HepG2 (cell line): ENCODE measurements around the gene IL21R.

Experiments used
- CHD4 ChIP-seq: fragments of 200-600 bp; sonication (generic); IDR thresholded peaks from 2 replicates; pipeline ENCODE4 v1.7.0; 2017; ENCODE audit warnings: mild to moderate bottlenecking, low read length, borderline replicate concordance
- DRAP1 ChIP-seq: IDR thresholded peaks from 2 replicates; pipeline ENCODE4 v1.6.1; 2016; ENCODE audit warnings: missing genetic modification reagents, missing compliant biosample characterization
- FOXP1 ChIP-seq, 2 experiments: fragments of 450-650 bp in 1 of 2; IDR thresholded peaks; 2 replicates each; pipeline ENCODE4 v1.6.1; 2017 to 2018; ENCODE audit warnings: antibody characterized with exemption in 1 of 2
- ISL2 ChIP-seq: sonication (generic); formaldehyde crosslinking; IDR thresholded peaks from 2 replicates; pipeline ENCODE4 v1.5.0; 2020; ENCODE audit warnings: missing genetic modification reagents
- MTF1 ChIP-seq: sonication (generic); formaldehyde crosslinking; IDR thresholded peaks from 2 replicates; pipeline ENCODE4 v1.5.0; 2020; ENCODE audit warnings: missing genetic modification reagents
- PHF8 ChIP-seq: sonication (generic); formaldehyde crosslinking; IDR thresholded peaks from 2 replicates; pipeline ENCODE4 v1.5.0; 2020; ENCODE audit warnings: missing genetic modification reagents
- RBFOX2 ChIP-seq: fragments of 200-400 bp; formaldehyde crosslinking; IDR thresholded peaks from 2 replicates; pipeline ENCODE4 v1.6.1; 2017; ENCODE audit warnings: low read depth, mild to moderate bottlenecking, low read length
- SIN3A ChIP-seq: IDR thresholded peaks from 2 replicates; pipeline ENCODE4 v1.6.1; 2011; ENCODE audit warnings: low read depth, mild to moderate bottlenecking, control low read depth, low read length, borderline replicate concordance
- ZFP41 ChIP-seq: sonication (generic); formaldehyde crosslinking; IDR thresholded peaks from 2 replicates; pipeline ENCODE4 v1.4.0; 2020; ENCODE audit warnings: mild to moderate bottlenecking, missing genetic modification reagents, borderline replicate concordance
- ZFP62 ChIP-seq: sonication (generic); formaldehyde crosslinking; IDR thresholded peaks from 2 replicates; pipeline ENCODE4 v1.4.0; 2020; ENCODE audit warnings: missing genetic modification reagents
- ZNF570 ChIP-seq: sonication (generic); formaldehyde crosslinking; IDR thresholded peaks from 2 replicates; pipeline ENCODE4 v1.4.0; 2020; ENCODE audit warnings: mild to moderate bottlenecking, missing genetic modification reagents, borderline replicate concordance
- ZNF777 ChIP-seq: sonication (generic); formaldehyde crosslinking; IDR thresholded peaks from 2 replicates; pipeline ENCODE4 v1.4.0; 2020; ENCODE audit warnings: missing genetic modification reagents
- ZNF850 ChIP-seq: sonication (generic); formaldehyde crosslinking; conservative IDR thresholded peaks from 2 replicates; pipeline ENCODE4 v1.9.0; 2021; ENCODE audit warnings: mild to moderate bottlenecking, missing genetic modification reagents
- TF ChIP-seq, protein P1 (sequence below): sonication (generic); formaldehyde crosslinking; IDR thresholded peaks from 2 replicates; pipeline ENCODE4 v1.4.0; 2020; ENCODE audit warnings: missing genetic modification reagents

DNA sequence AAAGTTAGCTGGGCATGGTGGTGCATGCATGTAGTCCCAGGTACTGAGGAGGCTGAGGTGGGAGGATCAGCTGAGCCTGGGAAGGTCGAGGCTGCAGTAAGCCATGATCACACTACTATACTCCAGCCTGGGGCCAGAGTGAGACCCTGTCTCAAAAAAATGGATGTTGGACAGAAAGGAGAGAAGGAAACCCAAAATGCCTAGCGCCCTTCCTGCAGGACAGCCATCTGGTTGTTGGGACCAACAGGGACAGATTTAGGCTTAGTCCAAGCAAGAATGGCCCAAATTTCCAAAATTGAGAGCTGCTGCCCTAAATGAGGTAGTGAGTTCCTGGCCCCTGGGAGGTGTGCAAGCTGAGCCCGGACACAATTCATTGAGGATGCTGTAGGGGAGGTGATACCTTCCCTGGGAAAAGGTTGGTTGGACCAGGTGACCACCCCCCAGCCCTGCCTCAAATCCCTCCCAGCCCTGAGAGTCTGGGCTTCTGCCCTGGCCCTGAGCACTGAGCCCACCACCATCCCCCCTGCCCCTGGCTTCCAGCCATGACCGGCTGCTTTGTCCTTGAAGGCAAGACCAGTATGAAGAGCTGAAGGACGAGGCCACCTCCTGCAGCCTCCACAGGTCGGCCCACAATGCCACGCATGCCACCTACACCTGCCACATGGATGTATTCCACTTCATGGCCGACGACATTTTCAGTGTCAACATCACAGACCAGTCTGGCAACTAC, 35.1 kb downstream of the IL21R start:
- TF ChIP-seq DRAP1 (CRISPR knock-in tag) (no peak), SIN3A (no peak), PHF8 (CRISPR knock-in tag) (no peak), ZNF850 (CRISPR knock-in tag) (no peak), FOXP1 (IDR thresholded peaks at IDR 0.05) (no peak), FOXP1 (CRISPR knock-in tag; IDR thresholded peaks at IDR 0.05) (no peak), MTF1 (no peak), CHD4 (no peak), ZFP62 (CRISPR knock-in tag) (no peak), RBFOX2 (no peak), ZNF570 (CRISPR knock-in tag) (no peak), ZFP41 (CRISPR knock-in tag) (no peak), ZNF777 (no peak), ISL2 (CRISPR knock-in tag) (no peak)
- TF ChIP-seq, protein P1, sequence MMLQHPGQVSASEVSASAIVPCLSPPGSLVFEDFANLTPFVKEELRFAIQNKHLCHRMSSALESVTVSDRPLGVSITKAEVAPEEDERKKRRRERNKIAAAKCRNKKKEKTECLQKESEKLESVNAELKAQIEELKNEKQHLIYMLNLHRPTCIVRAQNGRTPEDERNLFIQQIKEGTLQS (CRISPR knock-in tag) = no peak
